ENCODE results near the gene PDK2.

The PDK2 gene

DNA sequence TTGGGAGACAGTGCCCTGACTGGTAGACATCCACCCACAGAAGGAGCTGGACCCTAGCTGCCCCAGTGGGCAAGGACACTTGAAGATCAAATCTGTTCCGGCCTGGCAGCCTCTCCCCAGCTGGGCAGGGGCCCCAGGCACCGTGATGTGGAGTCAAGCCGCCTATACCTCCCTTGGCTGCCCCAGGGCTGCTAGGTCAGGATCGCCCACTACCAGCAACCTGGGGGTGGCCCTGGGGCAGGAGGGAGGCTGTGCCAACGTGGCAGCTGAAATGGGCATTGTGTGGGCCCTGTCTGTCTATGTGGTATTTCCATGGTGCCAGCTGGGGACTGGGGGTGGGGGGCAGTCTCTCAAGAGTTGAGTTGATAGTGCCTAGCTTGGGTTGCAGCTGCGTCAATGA is 941 bp downstream of the PDK2 start:
- H3K4me1 ChIP-seq (ENCODE audit: insufficient read depth, poor library complexity, severe bottlenecking) = peaks cover 3% of the 10 kb centered on the region
- H3K27me3 ChIP-seq (ENCODE audit: insufficient read depth, poor library complexity, severe bottlenecking) = no peaks in the 10 kb centered on the region
- no peak for ATAC-seq (ENCODE audit: low read depth)
- peak; percentile 65 for DNase-seq (ENCODE audit: low spot score)
- H3K36me3 ChIP-seq (ENCODE audit: low read depth) = 0 out of 2 replicates have a peak, but pooled peaks cover 6% of the 10 kb centered on the region
- H3K9me3 ChIP-seq (ENCODE audit: severe bottlenecking) = no peaks in the 10 kb centered on the region
- H3K27ac ChIP-seq (ENCODE audit: poor library complexity, severe bottlenecking) = peak overlapping the region; percentile 55
- TF ChIP-seq, protein P1, sequence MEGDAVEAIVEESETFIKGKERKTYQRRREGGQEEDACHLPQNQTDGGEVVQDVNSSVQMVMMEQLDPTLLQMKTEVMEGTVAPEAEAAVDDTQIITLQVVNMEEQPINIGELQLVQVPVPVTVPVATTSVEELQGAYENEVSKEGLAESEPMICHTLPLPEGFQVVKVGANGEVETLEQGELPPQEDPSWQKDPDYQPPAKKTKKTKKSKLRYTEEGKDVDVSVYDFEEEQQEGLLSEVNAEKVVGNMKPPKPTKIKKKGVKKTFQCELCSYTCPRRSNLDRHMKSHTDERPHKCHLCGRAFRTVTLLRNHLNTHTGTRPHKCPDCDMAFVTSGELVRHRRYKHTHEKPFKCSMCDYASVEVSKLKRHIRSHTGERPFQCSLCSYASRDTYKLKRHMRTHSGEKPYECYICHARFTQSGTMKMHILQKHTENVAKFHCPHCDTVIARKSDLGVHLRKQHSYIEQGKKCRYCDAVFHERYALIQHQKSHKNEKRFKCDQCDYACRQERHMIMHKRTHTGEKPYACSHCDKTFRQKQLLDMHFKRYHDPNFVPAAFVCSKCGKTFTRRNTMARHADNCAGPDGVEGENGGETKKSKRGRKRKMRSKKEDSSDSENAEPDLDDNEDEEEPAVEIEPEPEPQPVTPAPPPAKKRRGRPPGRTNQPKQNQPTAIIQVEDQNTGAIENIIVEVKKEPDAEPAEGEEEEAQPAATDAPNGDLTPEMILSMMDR (IDR thresholded peaks at IDR 0.05; ENCODE audit: poor library complexity, severe bottlenecking) = no peak
- peak overlapping the region; percentile 52 for H3K4me3 ChIP-seq (ENCODE audit: severe bottlenecking)

DNA sequence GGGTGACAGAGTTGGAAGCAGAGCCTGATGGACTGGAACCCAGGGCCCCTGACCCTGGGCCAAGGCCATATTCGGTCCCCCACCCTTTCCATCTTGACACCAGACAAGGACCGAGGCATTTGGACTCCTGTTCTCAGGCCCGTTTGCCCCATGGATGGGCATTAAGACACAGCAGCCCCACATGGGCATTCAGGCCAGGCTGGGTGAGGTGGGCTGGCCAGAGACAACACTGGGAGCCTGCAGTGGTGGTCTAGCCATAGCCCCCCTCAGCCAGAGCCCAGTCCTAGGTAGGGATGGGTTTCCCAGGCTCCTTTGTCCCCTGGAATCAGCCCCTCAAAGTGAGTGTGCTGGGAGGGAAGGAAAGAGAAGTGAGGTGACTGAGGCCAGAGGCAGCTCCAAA is 1.6 kb downstream of the PDK2 start:
- H3K27ac ChIP-seq (ENCODE audit: poor library complexity, severe bottlenecking) = no peak overlapping the region
- 0 out of 2 replicates have a peak, but pooled peaks cover 6% of the 10 kb centered on the region for H3K36me3 ChIP-seq (ENCODE audit: low read depth)
- H3K4me1 ChIP-seq (ENCODE audit: insufficient read depth, poor library complexity, severe bottlenecking) = peaks cover 3% of the 10 kb centered on the region
- no peak overlapping the region for H3K4me3 ChIP-seq (ENCODE audit: severe bottlenecking)
- no peaks in the 10 kb centered on the region for H3K9me3 ChIP-seq (ENCODE audit: severe bottlenecking)
- H3K27me3 ChIP-seq (ENCODE audit: insufficient read depth, poor library complexity, severe bottlenecking) = no peaks in the 10 kb centered on the region
- ATAC-seq (ENCODE audit: low read depth) (no peak), DNase-seq (ENCODE audit: low spot score) (peak; percentile 35)
- TF ChIP-seq, protein P1 (IDR thresholded peaks at IDR 0.05; ENCODE audit: poor library complexity, severe bottlenecking) = no peak

DNA sequence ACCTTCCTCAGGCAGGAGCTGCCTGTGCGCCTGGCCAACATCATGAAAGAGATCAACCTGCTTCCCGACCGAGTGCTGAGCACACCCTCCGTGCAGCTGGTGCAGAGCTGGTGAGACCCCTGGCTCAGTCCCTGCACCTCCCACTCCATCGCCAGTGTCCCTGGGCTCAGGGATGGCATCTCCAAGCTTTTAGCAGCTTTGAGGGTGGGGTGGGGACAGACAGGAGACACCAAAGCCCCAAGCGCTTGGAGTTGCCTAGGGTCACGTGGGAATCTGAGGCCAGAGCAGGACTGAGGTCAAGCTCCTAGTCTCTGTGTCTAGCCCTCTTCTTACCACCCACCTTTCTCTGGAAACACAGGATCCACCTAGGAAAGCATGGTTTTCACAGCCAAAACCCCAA is 2.3 kb downstream of the PDK2 start:
- H3K4me1 ChIP-seq (ENCODE audit: insufficient read depth, poor library complexity, severe bottlenecking) = peaks cover 3% of the 10 kb centered on the region
- peak; percentile 52 for DNase-seq (ENCODE audit: low spot score)
- no peaks in the 10 kb centered on the region for H3K27me3 ChIP-seq (ENCODE audit: insufficient read depth, poor library complexity, severe bottlenecking)
- ATAC-seq (ENCODE audit: low read depth) = no peak
- TF ChIP-seq, protein P1 (IDR thresholded peaks at IDR 0.05; ENCODE audit: poor library complexity, severe bottlenecking) = no peak
- no peak overlapping the region for H3K4me3 ChIP-seq (ENCODE audit: severe bottlenecking)
- H3K27ac ChIP-seq (ENCODE audit: poor library complexity, severe bottlenecking) = no peak overlapping the region
- H3K9me3 ChIP-seq (ENCODE audit: severe bottlenecking) = no peaks in the 10 kb centered on the region
- 0 out of 2 replicates have a peak, but pooled peaks cover 6% of the 10 kb centered on the region for H3K36me3 ChIP-seq (ENCODE audit: low read depth)

DNA sequence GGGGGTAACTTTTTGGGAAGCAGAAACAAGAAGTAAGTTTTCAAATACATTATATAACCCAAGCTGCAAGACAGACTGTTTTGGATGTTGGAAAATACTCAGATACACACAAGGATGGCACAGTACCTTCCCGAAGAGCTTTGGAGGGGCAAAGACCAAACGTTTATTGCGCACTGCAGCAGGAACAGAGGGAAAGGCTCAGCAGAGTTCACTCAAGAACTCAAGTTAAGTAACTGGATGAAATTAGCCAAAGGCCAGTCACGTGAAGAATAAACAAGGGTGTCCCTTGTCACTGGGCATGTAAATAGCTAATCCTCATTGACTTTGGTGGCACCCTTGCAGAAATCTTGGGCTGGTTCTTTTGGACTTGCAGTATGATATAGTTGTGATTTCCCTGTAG is 2.8 kb downstream of the PDK2 start:
- Histone ChIP-seq H3K9me3 (ENCODE audit: severe bottlenecking) (no peaks in the 10 kb centered on the region), H3K27ac (ENCODE audit: poor library complexity, severe bottlenecking) (no peak overlapping the region), H3K36me3 (ENCODE audit: low read depth) (0 out of 2 replicates have a peak, but pooled peaks cover 6% of the 10 kb centered on the region), H3K4me1 (ENCODE audit: insufficient read depth, poor library complexity, severe bottlenecking) (peaks cover 3% of the 10 kb centered on the region), H3K27me3 (ENCODE audit: insufficient read depth, poor library complexity, severe bottlenecking) (no peaks in the 10 kb centered on the region), H3K4me3 (ENCODE audit: severe bottlenecking) (no peak overlapping the region)
- no peak for DNase-seq (ENCODE audit: low spot score)
- no peak for ATAC-seq (ENCODE audit: low read depth)
- TF ChIP-seq, protein P1 (IDR thresholded peaks at IDR 0.05; ENCODE audit: poor library complexity, severe bottlenecking) = no peak

DNA sequence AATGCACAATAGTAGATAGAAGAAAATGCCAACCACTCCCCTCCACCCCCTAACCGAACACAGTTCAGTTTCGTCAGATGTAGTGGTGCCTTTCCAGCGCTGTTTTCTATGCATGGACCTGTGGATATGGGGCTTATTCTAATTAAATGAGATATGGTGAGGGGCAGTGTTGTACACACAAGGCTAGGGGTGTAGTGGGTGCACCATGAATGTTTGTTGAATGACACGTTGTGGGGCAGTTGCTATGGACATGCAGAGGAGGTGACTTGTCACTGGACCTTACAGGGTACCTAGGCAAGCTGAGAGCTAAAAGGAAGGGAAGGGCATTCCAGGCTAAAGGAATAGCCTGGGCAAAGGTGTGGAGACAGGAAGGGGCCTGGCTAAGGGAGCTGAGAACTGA is 3.4 kb downstream of the PDK2 start:
- no peak for ATAC-seq (ENCODE audit: low read depth)
- DNase-seq (ENCODE audit: low spot score) = no peak
- TF ChIP-seq, protein P1 (IDR thresholded peaks at IDR 0.05; ENCODE audit: poor library complexity, severe bottlenecking) = no peak
- H3K27ac ChIP-seq (ENCODE audit: poor library complexity, severe bottlenecking) = no peak overlapping the region
- no peak overlapping the region for H3K4me3 ChIP-seq (ENCODE audit: severe bottlenecking)
- H3K36me3 ChIP-seq (ENCODE audit: low read depth) = 0 out of 2 replicates have a peak, but pooled peaks cover 6% of the 10 kb centered on the region
- no peaks in the 10 kb centered on the region for H3K27me3 ChIP-seq (ENCODE audit: insufficient read depth, poor library complexity, severe bottlenecking)
- H3K9me3 ChIP-seq (ENCODE audit: severe bottlenecking) = no peaks in the 10 kb centered on the region
- H3K4me1 ChIP-seq (ENCODE audit: insufficient read depth, poor library complexity, severe bottlenecking) = peaks cover 3% of the 10 kb centered on the region

Measured in RWPE2 (cell line).